Left kidney (tissue), 2 donors: ENCODE results near the gene GALR2. TPM values are rescaled to one million over a fixed set of nuclear protein-coding genes. Genes with fewer than 3 reads are reported as not detected.
"Not testable (repeated sequence)": the region's sequence is repeated elsewhere in the genome, so short reads cannot be mapped to it uniquely, and the experiment has no call there.

Source experiments
- DNase-seq: peaks from one replicate; pipeline ENCODE4 v3.0.0-alpha.2; 2013
- polyA plus RNA-seq: library from polyadenylated mRNA; unstranded; fragments of 120-200 nt; gene quantifications from one replicate; pipeline ENCODE4 v1.2.1, GENCODE V29; 2013; ENCODE audit not compliant: insufficient read length

The GALR2 gene
- polyA plus RNA-seq, 1 donor = 0.17 TPM

DNA sequence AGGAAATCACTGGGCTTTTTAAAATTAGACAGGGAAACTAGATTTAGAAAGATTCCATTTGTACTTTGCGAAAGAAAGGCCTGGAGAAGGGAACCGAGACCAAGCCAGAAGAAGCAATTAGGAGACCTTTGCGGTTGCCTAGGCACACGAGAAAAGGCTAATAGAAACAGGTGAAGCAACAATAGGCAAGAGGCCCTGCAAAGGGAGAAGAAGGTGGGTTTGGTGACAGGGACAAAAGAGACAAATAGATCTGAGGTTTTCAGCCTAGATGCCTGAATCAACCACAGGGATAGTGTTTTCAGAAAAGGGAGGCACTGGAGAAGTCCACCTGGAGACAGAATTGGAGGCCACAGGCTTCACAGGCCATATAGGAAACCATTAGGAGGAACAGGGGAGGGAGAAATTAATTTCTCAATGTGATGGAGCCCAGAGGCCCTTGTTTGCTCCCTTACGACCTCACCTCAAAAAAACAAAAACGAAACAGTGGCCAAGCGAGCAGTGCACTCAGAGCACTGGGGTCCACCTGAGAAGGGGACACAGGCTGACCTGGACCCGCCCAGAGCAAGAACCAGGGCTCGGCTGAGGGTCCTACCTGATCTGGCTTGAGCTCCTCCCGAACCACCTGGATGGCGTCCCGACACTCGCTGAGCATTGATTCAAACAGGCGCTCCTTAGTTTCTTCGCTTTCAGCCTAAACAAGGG, 24.6 kb upstream of the GALR2 start:
- no peak for DNase-seq

DNA sequence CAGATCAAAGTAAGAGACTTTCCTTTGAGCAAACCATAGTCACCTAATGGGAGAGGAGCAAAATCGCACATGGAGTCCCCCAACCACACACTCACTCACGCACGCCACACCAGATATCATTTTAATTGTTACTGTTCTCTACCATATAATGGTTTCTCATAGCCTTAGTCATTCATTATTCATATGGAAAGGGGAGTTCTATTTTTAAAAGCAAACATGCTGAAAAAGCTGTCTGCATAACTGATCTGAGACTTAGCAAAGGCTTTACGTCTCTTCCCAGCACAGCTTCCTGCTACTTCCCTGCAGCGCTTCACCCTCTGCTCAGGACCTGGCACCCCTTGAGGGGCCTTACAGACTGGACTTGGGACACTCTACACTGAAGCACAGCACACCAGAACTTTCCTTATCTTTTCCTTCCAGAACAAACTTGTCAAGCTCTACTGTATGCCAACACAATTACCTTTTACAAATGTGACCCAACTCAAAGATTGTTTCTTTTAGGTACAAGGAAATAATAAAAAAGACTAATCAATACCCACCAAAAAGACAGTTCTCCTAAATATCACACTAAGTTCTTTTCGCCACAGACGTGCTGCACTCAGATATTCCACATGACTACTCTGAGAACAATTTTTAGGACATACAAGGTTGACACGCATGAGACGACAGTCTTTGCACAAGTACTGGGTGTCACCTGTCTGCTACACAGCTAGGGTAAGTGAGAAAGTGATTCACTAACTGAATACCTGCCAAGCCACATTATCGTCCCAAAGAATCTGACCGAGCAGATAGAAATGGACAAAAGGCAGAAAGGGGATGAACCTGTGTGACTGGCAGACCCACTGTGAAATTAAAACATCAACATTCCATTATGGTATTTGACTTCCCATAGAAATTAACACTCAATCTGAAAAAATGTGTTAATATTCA, 23.8 kb upstream of the GALR2 start:
- no peak for DNase-seq

GRCh38 chr17:76051561-76051960, 23.0 kb upstream of the GALR2 start:
- no peak for DNase-seq

DNA sequence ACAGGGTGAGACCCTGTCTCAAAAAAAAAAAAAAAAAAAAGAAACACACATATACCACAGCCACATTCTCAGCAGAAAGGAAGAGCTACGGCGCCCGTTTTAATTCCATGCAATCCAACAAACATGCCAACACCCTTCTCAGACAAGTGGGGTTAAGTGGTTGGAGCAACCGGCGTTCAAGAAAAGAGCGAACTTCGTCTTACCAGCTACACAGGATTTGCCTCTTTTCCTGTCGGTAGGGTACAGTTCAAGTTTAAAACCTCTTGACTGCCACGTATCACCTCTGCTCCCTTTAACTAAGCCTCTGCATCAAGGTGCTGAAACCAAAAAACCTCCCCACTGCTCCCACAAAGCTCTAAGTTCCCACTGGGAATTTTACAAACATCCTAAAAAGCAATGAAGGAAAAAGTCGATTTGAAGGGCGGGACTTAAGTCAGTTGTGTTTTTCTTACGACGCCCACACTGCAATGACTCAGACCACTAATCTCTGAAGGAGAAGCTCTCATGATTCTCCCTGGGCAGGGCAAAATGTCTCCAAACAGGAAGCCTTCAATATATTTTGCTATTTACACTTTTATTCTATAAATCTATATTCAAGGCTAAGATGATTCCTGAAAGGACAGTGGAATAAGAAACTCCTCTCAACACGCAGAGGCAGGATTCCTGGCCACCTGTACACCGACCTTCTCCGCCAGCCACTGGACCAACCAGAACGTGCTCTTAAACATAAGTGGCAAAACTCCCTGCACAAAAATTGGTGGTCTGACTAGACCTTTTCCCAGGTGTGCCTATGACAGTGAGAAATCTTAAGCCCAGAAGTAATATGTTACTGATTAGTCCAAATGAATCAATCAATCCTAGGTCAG, 21.1 kb upstream of the GALR2 start:
- no peak for DNase-seq

- no peak for DNase-seq
These were observed 20.5 kb upstream of the GALR2 start for GRCh38 chr17:76054112-76054476.

GRCh38 chr17:76056882-76057281, 17.7 kb upstream of the GALR2 start:
- DNase-seq = no peak

- DNase-seq = not testable (repeated sequence)
These were observed 16.3 kb upstream of the GALR2 start for GRCh38 chr17:76058264-76058663.

DNA sequence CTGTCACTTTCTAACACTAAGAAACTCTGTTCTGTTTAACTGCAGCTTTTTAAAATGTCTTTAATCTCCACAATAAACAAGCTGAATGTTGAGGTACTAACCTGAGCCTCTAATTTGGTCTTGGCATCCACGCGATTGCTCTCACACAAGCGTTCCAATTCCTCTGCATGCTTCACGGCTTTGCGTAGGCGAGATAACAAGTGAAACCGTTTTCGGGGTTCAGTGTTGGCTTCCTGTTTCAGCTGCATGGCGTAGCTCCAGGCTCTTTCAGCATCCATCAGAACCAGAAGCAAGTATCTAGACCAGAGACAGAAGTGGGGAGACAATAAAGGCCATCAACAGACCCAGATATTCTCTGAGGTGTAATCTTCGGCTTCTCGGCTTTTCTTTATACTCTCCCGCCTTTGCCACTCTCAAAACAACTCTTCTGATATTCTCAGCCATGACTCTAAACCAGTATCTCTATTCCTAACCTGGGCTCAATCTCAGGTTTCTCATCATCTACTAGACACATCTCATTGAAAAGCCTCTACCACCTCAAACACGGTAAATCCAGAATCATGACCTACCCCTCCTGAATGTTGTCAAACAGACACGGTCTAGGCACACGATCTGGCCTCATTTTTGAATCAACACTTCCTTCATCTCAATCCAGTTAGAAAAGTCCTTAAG, 10.6 kb upstream of the GALR2 start:
- no peak for DNase-seq

DNA sequence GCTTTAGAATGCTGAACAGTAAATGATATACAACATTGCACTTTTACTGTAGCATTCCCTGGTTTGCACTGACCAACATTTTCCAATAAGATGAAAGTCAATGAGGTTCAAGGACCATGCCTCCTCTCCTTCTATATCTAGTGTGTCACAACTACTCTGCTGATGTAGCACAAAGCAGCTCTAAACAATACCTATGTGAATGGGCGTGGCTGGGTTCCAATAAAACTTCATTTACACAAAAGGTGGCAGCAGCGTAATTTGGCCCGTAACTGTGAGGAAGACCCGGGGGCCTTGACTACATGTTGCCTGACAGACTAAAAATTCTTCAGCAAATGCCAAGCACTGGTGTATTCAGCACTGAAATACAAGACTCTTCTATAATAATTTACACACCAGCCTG, 8.8 kb upstream of the GALR2 start:
- DNase-seq = no peak

- DNase-seq = no peak
These were observed 2.9 kb upstream of the GALR2 start for GRCh38 chr17:76071531-76072147.

DNA sequence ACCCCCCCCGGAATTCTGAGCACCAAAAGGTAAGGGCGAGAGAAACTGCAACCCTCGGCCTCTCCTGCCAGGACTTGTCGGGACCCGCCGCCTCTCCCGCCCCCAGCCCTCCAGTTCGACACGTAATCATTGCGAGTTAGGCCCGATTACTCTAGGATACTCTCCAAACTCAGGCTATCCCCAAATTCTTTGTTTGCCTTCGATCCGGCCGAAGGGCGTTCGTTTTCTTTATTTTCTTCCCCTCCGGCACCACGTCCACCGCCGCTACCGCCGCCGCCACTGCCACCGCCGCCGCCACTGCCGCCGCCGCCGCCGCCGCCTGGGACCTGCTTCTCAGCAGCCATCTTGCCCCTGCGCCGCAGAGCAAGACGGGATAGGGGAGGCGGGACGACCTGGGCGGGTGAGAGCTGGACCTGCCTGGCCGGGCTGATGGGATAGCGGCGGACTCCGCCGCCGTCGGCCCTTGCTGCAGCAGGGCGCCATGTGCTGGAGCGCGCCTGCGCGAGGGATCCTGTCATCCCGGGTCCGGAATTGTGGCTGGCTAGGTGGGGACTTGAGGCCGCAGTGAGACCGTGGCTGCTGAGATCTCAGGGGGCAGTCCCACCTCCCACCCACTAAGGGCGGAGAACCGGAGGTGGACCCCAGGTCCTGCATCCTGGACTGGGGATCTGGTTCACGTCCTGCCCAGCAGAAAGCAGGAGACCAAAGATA, 2.3 kb upstream of the GALR2 start, which contains the start of gene SRP68:
TSS of gene SRP68 (minus strand) at position 370 of the 711 bp plus-strand sequence. CDS start at position 344, 26 bp downstream.
- DNase-seq = peak; percentile 89

DNA sequence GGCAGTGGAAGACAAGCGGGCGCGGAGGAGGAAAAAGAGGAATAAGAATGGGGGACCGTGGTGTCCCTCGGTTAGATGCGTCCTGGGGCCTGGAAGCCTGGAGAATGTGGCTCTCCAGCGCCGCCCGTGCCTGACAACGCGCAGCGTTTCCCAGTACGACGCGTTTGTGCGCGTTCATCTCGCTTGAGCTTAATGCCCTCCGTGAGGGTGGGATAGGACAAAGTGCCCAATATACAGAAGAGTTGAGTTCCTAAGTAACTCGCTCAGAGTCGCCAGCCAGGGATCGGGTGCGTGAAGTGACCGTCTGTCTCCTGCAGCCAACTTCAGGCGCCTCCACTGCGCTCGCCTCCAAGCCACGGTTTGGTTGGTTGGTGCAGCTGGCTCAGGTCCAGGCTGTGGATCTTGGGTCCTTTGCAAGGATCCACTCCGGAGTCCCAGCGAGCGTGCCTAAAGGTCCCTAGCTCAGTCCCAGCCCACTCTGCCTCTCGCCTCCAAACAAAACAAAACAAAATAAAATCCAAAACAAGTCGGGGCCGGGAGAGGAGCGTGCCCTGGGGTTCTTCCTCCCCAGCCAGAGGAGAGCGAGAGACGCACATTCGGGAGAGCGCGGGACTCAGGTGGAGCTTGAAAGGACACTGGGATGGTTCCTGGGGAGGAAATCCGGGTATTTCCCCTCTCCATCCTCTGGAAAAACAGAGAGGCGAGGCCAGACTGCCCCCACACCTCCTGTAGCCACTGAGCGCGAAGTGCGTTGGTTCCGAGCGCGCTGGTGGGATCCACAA, 974 bp downstream of the GALR2 start:
- DNase-seq = no peak

DNA sequence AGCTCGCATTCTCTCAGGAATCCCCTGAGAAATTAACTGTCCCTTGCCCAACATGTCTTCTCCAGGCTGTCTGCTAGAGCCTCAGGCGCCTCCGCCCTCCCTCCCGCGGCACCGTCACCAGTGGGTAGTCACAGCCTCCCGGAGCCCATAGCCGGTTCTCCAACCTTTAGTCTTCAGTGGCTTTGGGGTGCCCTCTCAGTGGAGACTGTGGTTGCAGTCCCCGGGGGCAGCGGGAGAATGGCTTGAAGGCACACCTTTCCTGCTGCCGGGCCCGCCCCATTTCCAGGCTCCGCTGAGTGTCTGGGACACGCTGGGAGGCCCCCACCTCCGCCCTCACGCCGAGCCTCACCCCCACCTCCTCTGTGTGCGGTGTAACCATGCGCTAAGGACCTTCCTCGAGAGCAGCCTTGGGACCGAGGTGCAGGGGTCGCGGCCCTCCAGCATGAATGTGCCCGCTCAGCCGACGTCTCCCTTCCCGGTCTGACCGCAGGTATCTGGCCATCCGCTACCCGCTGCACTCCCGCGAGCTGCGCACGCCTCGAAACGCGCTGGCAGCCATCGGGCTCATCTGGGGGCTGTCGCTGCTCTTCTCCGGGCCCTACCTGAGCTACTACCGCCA, 1.7 kb downstream of the GALR2 start:
- no peak for DNase-seq

DNA sequence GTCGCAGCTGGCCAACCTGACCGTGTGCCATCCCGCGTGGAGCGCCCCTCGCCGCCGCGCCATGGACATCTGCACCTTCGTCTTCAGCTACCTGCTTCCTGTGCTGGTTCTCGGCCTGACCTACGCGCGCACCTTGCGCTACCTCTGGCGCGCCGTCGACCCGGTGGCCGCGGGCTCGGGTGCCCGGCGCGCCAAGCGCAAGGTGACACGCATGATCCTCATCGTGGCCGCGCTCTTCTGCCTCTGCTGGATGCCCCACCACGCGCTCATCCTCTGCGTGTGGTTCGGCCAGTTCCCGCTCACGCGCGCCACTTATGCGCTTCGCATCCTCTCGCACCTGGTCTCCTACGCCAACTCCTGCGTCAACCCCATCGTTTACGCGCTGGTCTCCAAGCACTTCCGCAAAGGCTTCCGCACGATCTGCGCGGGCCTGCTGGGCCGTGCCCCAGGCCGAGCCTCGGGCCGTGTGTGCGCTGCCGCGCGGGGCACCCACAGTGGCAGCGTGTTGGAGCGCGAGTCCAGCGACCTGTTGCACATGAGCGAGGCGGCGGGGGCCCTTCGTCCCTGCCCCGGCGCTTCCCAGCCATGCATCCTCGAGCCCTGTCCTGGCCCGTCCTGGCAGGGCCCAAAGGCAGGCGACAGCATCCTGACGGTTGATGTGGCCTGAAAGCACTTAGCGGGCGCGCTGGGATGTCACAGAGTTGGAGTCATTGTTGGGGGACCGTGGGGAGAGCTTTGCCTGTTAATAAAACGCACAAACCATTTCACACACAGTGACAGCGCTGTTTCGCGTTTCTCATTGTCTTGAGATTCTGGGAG, 2.4 kb downstream of the GALR2 start:
- no peak for DNase-seq

DNA sequence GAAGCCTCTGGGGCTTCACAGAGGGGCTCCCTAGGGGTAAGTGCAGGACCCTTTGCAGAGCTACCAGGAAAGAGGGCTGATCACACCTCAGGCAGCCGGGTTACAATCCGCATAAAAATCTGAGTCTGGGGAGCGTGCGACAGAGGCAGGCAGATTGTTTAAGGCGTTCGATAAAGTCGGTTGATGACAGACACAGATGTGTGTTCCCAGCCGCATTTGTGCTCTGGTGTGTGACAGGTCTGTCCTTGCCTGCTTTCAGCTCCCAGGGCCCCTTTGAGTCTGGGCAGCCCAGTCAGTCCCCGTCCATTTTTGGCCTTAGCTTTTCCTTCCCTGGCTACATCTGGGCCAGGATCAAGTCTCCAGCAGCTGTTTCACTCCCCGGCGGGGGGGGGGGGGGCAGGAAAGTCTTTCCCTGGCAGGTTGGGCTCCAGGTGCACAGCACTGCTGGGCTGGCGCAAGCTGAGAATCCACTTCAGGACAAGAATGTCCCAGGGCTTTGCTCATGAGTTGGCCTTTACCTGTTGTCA, 3.1 kb downstream of the GALR2 start:
- no peak for DNase-seq

- DNase-seq = not testable (repeated sequence)
These were observed 3.8 kb downstream of the GALR2 start for GRCh38 chr17:76078370-76078769.

GRCh38 chr17:76078860-76079534, 4.4 kb downstream of the GALR2 start, which contains the start of gene ZACN:
TSS of gene ZACN (plus strand) at chr17:76079182. CDS start at chr17:76079265, 83 bp downstream.
- no peak for DNase-seq
